Uterus (tissue), 4 donors: ENCODE measurements around the gene BMPR1B. TPM values are rescaled to one million over a fixed set of nuclear protein-coding genes. Genes with fewer than 3 reads are reported as not detected.

Experiments
- DNase-seq, 2 donors: peaks; one replicate each; pipeline ENCODE4 v3.0.0-alpha.2; 2019 to 2020
- H3K27ac ChIP-seq, 2 donors: fragments of 200-600 bp; sonication (generic); 1 replicate in 1 of 2; 2 replicates in 1 of 2; pipeline ENCODE4 v1.5.1; 2016 to 2018
- H3K27me3 ChIP-seq, 2 donors: fragments of 200-600 bp; sonication (generic); one replicate each; pipeline ENCODE4 v1.5.1; 2018 to 2019; ENCODE audit warnings: control low read depth in 1 of 2
- H3K36me3 ChIP-seq, 2 donors: fragments of 200-600 bp; sonication (generic); one replicate each; pipeline ENCODE4 v1.5.1; 2019; ENCODE audit warnings: control low read depth in 1 of 2
- H3K4me1 ChIP-seq, 2 donors: fragments of 200-600 bp; sonication (generic); one replicate each; pipeline ENCODE4 v1.5.1; 2018 to 2019; ENCODE audit warnings: control low read depth in 1 of 2
- H3K4me3 ChIP-seq, 2 donors: fragments of 200-600 bp; sonication (generic); 1 replicate in 1 of 2; 2 replicates in 1 of 2; pipeline ENCODE4 v1.5.1; 2018 to 2019; ENCODE audit warnings: mild to moderate bottlenecking in 1 of 2
- H3K9me3 ChIP-seq, 2 donors: fragments of 200-600 bp; sonication (generic); one replicate each; pipeline ENCODE4 v1.5.1; 2019; ENCODE audit warnings: control low read depth in 1 of 2
- CTCF ChIP-seq, 4 experiments: fragments of 200-600 bp in 2 of 4; fragments of 450-650 bp in 2 of 4; sonication (generic) in 2 of 4; IDR thresholded peaks; one replicate each; pipeline ENCODE4 v1.5.1; 2016 to 2019; ENCODE audit warnings: antibody characterized with exemption in 4 of 4, mild to moderate bottlenecking in 2 of 4, moderate library complexity in 1 of 4
- POLR2A ChIP-seq, 2 donors: fragments of 450-650 bp; IDR thresholded peaks; one replicate each; pipeline ENCODE4 v1.6.1; 2016; ENCODE audit warnings: antibody characterized with exemption in 2 of 2, mild to moderate bottlenecking in 1 of 2, moderate library complexity in 1 of 2
- intact Hi-C: fragments of 100-400 bp; cut with DNase I; formaldehyde crosslinking; loops from one replicate; pipeline ENCODE4 v1.15.1; 2023; ENCODE audit warnings: low total_unique reads
- total RNA-seq, 4 donors: library from RNA; depleted of rRNA in 3 of 4; stranded (reverse); fragments of >200 nt in 3 of 4; gene quantifications; one replicate each; pipeline versions ENCODE4 v1.1.0 to v1.2.4, GENCODE V29; 2014 to 2023
- donor health status: DM: yes; HTN: yes; CAD: no.

Gene BMPR1B
- total RNA-seq, 4 donors from 2014 or later = under 0.01 to 13.6 (median 3.3) TPM

- Histone ChIP-seq H3K4me1 (no peaks in the 10 kb centered on the region), H3K27ac (no peak overlapping the region), H3K27me3 (no peaks in the 10 kb centered on the region), H3K4me3 (no peak overlapping the region), H3K36me3 (no peaks in the 10 kb centered on the region), H3K9me3 (no peaks in the 10 kb centered on the region)
- no peak for DNase-seq
- TF ChIP-seq CTCF (IDR thresholded peaks at IDR 0.05) (no peak), POLR2A (IDR thresholded peaks at IDR 0.05) (no peak)
- intact Hi-C loops = no loop called here
These were observed 35.5 kb upstream of the BMPR1B start for GRCh38 chr4:94722270-94722669.

DNA sequence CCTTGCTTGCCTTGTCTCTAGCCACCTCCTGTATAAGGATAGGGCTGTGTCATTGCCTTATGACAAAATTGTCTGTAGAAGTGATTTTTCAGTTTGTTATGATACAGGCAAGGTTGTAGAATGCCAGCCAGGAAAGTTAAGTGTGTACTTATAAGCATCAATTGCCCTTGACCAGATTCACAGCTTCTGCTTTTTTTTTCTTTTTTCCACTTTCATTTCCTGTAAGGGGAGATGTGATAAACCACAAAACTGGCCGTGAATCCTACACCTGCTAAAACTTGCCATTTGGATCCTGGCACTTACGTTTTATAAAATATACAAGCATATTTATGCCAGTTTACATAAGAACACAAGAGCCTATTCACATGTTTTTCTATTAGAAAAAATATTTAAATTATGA, 35.0 kb upstream of the BMPR1B start:
- no peaks in the 10 kb centered on the region for H3K36me3 ChIP-seq
- H3K4me1 ChIP-seq = no peaks in the 10 kb centered on the region
- intact Hi-C loops = no loop called here
- no peaks in the 10 kb centered on the region for H3K27me3 ChIP-seq
- no peak for DNase-seq
- H3K9me3 ChIP-seq = no peaks in the 10 kb centered on the region
- no peak overlapping the region for H3K27ac ChIP-seq
- H3K4me3 ChIP-seq = no peak overlapping the region
- no peak for TF ChIP-seq POLR2A (IDR thresholded peaks at IDR 0.05)
- no peak for TF ChIP-seq CTCF (IDR thresholded peaks at IDR 0.05)

DNA sequence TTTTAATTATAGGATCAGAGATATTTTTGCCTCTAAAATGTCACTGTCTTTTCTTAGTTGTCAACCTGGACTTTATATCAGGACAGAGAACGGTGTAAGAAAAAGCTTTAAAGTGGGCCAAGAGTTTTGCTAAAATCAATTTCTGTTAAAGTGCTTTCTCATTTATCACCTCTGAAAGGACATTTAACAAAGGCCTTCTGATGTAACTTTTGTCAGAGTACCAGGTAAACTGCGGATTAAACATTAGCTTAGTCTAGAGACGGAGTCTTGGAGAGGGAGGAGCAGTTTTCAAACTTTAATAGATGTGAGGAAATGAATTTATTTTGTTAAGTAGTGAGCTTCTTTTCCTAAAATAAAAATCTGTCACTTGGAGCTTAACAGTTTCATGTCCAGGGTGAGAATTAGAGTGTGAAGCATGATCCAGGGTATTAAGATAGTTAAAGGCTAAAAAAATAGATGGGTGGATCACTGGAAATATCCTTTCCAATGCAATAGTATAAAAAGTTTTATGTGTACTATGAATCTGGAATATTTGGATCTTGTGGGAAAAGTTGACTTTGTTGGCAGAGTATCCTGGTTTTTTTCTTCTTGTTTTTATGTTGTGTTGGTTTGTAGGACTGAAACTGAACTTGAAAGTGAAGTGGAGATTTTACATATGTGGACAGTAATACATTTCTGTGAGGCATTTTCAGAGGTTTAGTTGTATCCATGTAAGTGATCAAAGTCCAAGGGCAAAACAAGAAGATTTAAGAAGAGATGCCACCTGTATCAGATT, 33.6 kb upstream of the BMPR1B start:
- Histone ChIP-seq H3K27me3 (no peaks in the 10 kb centered on the region), H3K9me3 (no peaks in the 10 kb centered on the region)
- intact Hi-C loops = no loop called here

GRCh38 chr4:94726524-94727123, 31.1 kb upstream of the BMPR1B start:
- TF ChIP-seq POLR2A (IDR thresholded peaks at IDR 0.05) (no peak), CTCF (IDR thresholded peaks at IDR 0.05) (no peak)

More for the DNA sequence above, 33.6 kb upstream of the BMPR1B start:
- DNase-seq = no peak
- Histone ChIP-seq H3K4me3 (no peak overlapping the region), H3K4me1 (no peaks in the 10 kb centered on the region), H3K27ac (no peak overlapping the region), H3K36me3 (no peaks in the 10 kb centered on the region)
- TF ChIP-seq CTCF (IDR thresholded peaks at IDR 0.05) (no peak), POLR2A (IDR thresholded peaks at IDR 0.05) (no peak)

DNA sequence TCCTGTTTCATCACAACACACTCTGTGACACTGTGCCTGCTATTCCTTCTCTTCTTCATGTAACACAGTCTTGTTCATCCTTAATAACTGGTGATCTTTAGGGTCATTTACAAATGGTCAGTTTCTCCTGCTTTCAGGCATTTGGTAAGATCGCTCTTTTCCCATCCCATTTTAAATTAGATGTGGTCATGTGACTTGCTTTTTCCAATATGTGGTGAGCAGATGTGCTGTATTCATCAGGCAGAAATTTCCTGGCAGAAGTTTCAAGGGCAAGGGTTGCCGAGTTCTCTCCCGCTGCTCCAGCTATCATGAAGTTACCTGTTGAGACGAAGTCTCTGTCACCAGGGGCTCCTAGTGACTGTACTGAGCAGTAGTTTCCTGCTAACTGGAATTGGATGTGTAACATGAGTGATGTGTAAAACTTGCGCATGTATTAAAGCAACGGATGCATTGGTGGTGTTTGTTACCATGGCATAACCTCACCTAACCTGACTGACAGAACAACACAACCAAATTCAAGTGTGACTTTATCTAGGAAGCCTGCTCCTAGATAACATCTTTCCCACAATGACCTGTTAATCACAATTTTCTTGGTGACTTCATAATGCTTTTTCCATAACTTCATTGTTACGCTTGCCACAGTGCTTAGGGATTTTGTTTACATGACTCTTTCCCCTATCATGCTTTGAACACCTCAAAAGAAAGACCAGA, 29.5 kb upstream of the BMPR1B start:
- TF ChIP-seq POLR2A (IDR thresholded peaks at IDR 0.05) (no peak), CTCF (IDR thresholded peaks at IDR 0.05) (no peak)
- H3K4me3 ChIP-seq = no peak overlapping the region
- no peaks in the 10 kb centered on the region for H3K36me3 ChIP-seq
- no peaks in the 10 kb centered on the region for H3K4me1 ChIP-seq
- intact Hi-C loops = no loop called here
- DNase-seq = no peak
- H3K27ac ChIP-seq = no peak overlapping the region
- H3K9me3 ChIP-seq = no peaks in the 10 kb centered on the region
- H3K27me3 ChIP-seq = no peaks in the 10 kb centered on the region

More at GRCh38 chr4:94726524-94727123, 31.1 kb upstream of the BMPR1B start:
- H3K4me1 ChIP-seq = no peaks in the 10 kb centered on the region
- no peaks in the 10 kb centered on the region for H3K36me3 ChIP-seq
- DNase-seq = no peak
- no peak overlapping the region for H3K4me3 ChIP-seq
- no peaks in the 10 kb centered on the region for H3K9me3 ChIP-seq
- no peak overlapping the region for H3K27ac ChIP-seq
- no peaks in the 10 kb centered on the region for H3K27me3 ChIP-seq
- intact Hi-C loops = no loop called here
